ENCODE measurements around the gene METTL1.

- TF ChIP-seq POLR3A (IDR thresholded peaks at IDR 0.05; ENCODE audit: borderline replicate concordance, extremely low read depth, insufficient read depth, insufficient read length) (no peak), SREBF1 (IDR thresholded peaks at IDR 0.05; ENCODE audit: borderline replicate concordance, low read depth, low read length) (no peak), BRD4 (IDR thresholded peaks at IDR 0.05) (no peak), POLR2H (tag; IDR thresholded peaks at IDR 0.05; ENCODE audit: low read depth) (no peak), DPF2 (IDR thresholded peaks at IDR 0.05) (no peak), YBX1 (IDR thresholded peaks at IDR 0.05) (no peak), ETV6 (IDR thresholded peaks at IDR 0.05; ENCODE audit: borderline replicate concordance in 1 of 2, low read depth in 2 of 2, low read length in 1 of 2) (no peak), ETV6 (CRISPR knock-in tag; IDR thresholded peaks at IDR 0.05; ENCODE audit: borderline replicate concordance) (no peak), EP300 (IDR thresholded peaks at IDR 0.05; ENCODE audit: low read length) (no peak)
Observed at GRCh38 chr12:57764662-57765002, 7.3 kb downstream of the METTL1 start.

All from K562 (cell line).